Effector CD8-positive, alpha-beta T cell (primary cell): ENCODE results near the gene CBX8.
"Not testable (repeated sequence)": the region's sequence is repeated elsewhere in the genome, so short reads cannot be mapped to it uniquely, and the experiment has no call there.

Source experiments
- DNase-seq: peaks from one replicate; lab custom pipeline; 2025; lab: John Stamatoyannopoulos, UW

CBX8 gene

DNA sequence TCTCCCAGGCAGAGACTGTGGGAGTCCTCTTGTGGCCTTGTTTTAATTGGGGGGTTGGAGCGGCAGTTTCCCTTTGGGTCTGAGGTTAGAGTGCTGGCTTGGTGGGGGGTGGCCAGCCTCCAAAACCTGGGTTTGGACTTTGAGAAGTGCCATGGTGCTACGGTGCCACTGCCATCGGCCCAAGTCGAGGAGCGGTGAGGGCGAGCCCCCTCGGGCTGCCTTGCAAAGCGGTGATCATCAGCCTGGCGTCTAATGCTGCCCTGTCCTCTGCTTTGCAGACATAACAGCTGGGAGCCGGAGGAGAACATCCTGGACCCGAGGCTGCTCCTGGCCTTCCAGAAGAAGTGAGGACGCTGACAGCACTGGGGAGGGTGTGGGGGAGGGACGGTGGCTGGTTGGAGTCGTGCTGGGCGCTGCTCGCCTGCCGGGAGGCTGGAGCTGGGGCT, 17.8 kb downstream of the CBX8 start:
- DNase-seq, result no peak

DNA sequence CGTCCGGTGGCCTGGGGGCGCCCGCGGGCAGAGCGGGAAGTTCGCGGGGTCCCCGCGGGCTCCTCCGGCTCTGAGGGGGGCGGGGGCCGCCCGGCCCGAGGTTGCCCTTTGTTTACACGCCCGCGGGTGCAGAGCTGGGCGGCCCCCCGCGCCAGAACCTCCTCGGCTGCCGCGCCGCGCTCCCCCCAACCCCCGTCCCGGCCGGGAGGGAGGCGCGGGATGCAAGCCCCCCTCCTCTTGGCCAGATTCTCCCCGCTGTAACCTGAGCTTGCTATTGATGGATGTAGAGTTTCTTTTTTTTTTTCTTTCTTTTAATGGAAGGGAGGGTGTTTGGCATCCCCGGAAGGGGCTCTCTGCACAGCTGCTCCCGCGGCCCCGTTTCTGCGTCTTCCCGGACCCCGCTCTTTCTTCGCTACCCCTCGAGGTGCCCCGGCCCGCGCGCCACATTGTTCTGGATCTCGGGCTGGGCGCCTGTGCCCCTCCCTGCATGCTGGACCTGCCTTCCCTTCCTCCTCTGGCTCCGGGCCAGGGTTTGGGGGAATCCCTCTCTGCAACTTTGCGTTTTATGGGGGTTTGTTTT, 18.3 kb downstream of the CBX8 start:
- no peak for DNase-seq

DNA sequence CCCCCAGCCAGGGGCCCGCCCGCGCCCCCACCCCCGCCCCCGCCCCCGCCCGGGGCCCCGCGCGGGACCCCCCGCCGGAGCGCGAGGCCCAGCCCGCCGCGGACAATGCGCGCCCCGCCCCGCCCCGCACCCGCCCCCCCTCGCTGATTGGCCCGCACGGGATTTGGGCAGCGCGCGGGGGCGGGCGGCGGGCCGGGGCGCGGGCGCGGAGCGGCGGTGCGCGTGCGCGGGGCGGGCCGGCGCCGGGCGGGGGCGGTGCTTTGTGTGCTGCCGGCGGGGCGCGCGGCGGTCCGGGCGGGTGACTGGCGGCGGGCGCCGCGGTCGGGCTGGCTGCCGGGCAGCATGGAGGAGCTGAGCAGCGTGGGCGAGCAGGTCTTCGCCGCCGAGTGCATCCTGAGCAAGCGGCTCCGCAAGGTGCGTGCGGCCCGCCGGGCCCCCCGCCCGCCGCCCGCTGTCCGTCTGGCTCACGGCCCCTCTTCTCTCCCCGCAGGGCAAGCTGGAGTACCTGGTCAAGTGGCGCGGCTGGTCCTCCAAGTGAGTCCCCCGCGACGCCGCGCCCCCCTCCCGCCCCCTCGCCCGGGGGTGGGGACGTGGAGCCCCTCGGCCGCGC, 18.9 kb downstream of the CBX8 start, which contains the start of gene CBX2:
CBX2 (plus strand) TSS at position 255 of the 610 bp plus-strand sequence; CDS start at position 343, 88 bp downstream.
- DNase-seq, result peak; percentile 71

DNA sequence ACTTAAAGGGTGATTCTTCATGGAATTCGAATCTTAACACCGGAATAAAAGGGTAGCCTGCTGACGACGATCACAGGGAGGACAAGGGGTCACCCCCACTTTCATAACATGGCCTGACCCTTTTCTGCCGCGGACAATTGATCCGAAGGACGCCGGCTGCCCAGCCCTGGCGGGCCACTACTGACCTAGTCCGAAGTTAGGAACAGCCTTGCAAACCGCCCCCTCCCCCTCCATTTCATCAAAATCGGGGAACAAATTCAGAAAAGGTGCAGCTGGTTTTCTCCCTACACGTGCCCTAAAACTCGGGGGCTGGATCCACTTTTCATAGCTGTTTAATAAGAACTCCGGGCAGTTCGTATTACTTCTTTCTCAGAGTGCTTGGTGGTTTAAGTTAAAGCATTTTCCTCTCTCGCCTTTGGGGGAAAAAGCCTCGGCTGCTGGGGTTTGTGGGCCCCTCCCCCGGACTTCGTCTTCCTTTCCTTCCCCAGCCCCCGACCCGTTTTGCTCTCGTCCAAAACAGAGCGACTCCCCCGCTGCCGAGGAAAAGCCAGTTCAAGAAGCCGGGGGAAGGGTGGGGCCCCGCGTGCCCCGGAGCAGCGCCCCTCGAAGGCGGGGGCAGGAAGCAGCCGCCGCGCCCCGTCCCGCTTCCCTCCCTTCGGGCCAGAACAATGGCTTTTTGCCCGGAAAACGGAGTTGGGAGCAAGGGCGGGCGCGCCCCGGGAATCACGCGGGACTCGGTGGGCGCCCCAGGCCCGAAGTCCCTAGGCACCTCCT, 19.6 kb downstream of the CBX8 start:
- DNase-seq, result peak; percentile 39

DNA sequence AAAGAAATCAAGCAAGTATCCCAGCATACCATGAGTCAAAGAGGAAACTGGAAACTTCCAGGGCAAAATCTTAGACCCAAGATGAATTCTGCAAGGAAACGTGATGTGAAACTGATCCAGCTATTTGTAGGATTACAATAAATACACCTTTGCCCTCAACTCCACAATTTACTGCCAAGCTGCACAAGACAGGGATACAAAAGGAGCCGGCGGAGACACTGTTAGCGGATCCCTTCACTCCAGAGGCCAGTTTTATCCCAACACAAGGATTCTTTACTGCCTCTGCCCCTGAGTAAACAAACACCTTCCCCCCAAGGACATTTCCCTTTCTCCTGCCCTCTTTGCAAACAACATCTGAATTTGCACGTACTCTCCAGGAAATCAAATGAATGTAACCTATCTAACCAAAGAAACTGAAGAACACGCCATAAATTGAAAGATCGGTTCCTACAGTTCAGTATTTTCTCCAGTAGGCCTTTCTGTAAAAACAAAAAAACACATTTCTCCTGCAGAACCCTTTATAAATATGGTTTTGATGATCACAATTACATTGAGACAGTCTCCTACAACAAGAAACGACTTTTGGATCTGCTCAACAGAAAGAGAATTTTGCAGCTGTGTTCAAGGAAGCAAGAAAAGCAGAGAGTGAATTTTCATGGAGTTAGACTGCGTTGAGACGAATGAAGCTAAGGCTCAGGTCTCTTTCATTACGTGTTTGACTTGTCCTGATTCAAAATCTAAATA, 20.3 kb downstream of the CBX8 start:
- DNase-seq, result no peak

DNA sequence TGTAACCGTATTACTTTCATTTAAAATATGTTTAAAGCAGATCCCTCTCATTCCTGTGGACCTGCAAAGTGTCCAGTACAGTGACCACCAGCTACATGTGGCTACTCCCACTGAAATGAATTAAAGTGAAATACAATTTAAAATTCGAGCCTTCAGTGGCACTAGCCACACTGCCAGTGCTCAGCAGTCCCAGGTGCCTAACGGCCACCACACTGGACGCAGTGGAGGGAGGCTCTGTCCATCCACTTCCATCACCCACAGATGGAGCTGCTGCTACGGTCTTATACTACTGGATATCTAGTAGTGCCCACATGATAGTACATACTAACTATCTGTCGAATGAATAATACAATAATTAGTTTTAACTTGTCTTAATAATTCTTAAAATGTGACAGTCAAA, 21.2 kb downstream of the CBX8 start:
- DNase-seq, result no peak

DNA sequence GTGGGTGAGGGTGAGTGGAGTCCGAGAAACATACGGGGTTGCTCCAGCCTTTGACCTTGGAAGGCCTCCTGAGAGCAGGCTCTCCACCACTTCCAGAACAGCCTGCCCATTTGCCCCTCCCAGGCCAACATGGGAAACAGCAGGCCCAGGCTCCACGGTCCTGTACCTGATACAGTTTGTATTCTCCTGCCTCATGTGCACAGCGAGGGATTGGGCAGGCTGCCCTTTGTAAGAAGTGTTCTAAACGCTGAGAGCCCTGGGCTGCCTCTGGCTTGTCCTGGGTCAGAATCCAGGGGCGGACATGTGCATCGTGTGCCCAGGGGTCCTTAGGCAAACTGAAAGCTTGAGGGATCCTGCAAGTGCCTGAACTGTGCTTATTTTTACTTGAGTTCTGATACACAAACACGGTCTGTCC, 22.3 kb downstream of the CBX8 start:
- no peak for DNase-seq

DNA sequence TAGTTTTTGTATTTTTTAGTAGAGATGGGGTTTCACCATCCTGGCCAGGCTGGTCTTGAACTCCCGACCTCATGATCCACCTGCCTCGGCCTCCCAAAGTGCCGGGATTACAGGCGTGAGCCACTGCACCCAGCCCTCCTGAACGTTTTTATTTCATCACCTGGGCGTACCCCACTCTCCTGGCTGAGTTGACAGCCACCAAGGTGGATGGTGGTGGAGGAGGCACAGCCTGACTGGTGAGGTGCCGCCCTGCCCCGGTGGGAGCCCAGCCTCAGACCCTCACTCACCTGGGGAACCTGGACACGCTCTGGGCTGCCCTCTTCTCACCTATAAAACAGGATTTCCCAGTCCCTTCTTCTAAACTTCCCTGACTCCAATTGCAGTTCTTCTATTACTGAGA, 24.2 kb downstream of the CBX8 start:
- DNase-seq, result not testable (repeated sequence)

DNA sequence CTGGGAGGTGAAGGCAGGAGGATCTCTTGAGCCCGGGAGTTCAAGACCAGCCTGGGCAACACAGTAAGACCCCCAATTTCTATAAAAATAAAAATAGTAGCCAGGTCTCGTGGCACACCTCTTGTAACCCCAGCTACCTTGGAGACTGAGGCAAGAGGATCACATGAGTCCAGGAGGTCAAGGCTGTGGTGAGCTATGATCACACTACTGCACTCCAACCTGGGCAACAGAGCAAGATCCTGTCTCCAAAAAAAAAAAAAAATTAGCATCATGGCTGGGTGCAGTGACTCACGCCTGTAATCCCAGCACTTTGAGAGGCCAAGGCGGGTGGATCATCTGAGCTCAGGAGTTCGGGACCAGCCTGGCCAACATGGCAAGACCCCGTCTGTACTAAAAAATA, 25.6 kb downstream of the CBX8 start:
- DNase-seq, result no peak

DNA sequence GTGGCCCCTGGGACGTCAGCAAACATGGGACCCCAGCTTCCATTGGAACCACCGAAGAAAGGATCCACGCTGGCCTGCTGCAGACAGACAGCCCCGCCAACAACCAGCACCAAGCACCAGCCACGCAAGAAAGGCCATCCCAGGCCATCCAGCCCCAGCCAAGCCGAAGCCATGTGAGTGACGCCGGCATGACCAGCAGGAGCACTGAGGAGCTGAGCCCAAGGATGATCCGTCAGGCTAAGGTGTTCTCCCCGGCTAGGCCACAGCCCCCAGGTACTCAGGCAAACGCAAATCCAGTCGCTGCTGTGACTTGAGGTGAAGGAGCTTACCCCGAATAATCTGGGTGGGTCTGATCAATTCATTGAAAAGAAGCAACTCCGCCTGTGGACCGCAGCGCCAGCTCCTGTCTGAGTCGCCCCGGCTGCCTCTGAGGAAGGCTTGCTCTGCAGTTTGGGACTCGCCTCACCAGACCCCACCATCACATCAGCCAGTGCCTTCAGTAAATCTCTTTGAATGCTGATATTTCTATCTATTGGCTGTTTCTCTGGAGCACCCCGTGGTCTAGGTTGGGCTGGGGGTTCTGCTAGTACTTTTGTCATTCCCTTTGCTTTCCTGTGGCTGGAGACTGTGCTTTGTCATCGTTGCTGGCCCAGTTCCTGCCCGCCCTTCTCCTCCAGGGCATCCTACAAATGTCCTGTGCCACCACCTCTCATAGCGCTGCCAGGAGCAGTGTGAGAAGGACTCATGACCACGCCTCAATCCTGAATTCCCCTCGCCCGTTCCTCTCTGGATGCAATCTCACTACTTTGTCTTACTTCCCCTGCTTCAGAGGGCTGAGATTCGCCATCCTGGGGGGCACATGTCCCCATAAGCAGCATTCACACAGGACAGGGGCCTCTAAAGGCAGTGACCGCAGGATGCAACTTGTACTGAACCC, 27.0 kb downstream of the CBX8 start:
- no peak for DNase-seq

DNA sequence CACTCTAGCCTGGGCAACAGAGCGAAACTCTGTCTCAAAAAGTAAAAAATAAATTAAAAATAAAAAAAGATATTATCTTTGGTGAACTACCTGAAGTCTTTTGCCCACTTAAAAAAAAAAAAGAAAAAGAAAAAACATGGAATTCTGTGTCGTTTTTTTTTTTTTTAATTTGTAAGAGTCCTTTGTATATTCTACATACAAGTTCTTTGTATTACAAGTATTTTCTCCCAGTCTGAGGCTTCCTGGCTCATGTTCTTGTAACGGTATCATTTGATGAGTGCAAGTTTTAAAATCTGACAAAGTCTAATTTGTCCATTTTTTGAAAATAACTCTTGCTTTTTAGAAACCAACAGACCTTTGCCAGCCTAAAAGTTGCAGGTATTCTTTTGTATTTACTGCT, 31.2 kb downstream of the CBX8 start:
- DNase-seq, result no peak

DNA sequence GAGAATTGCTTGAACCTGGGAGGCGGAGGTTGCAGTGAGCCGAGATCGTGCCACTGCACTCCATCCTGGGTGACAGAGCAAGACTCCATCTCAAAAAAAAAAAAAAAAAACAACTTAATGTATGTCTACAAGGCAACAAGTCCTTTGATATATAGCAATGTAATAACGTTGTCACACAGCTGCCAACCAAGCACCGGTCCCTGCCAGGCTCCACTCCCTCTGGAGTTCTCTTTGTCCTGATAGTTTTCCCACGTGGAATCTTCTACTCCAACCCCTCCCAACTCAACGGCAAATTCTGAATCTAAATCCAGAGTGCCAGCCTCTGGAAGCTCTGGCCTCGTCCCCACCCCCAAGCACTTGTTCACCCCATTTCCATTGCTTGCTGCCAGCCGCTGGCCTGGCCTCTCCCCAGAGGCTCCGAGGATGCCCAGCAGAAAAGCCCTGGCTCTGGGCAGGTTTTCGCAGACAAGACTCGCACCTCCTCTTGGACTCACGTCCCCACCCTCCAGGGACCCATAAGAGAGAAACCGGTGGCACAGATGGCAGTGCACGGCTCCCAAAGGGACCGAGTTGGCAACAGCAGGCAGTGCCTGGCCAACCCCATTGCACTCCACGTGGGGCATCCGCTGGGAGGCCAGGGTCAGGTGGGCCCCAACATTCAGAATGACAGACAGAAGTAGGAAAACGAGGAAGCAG, 34.8 kb downstream of the CBX8 start:
- DNase-seq, result no peak

DNA sequence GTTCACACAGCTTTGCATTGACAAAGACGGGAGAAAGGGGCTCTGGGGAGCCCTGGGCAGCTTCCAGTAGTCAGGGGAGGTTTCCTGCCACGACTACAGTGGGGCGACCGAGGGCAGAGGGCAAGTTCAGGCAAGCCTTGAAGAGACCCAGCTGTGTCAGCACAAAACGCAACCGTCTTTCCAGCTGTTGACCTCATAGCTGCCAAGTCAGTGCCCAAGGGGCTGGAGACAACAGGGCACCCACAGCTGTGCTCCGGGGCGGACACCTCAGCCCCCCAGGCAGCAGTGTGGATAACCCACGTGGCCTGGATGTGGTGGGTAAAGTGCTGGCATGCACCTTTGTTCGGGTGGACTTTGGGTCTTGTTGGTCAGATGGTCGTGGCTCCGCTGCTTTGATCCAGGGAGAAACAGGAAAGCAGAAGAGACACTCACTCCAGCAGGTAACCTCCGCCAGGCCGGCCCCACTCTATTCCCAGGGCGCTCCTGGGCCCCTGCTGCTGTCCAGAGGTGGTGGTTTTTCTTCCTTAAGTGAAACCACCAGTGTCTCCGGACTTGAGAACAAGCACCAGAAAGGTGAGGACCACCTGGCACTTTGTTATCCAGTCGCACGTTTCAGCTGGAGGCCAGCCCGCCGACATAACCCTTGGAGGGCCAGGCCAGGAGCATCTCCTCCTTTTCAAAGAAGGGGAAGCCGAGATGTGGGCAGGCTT, 36.5 kb downstream of the CBX8 start:
- no peak for DNase-seq

DNA sequence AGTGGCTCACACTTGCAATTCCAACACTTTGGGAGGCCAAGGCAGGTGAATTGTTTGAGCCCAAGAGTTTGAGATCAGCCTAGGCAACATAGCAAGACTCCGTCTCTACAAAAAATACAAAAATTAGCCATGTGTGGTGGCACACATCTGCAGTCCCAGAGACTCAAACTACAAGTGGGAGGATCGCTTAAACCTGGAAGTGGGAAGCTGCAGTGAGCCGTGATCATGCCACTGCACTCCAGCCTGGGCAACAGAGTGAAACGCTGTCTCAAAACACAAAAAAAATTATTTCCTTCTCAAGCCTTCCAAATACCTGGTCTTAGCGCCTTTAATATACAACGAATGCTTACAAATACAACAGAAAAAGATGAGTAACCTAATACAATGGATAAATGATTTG, 38.6 kb downstream of the CBX8 start:
- DNase-seq, result no peak

DNA sequence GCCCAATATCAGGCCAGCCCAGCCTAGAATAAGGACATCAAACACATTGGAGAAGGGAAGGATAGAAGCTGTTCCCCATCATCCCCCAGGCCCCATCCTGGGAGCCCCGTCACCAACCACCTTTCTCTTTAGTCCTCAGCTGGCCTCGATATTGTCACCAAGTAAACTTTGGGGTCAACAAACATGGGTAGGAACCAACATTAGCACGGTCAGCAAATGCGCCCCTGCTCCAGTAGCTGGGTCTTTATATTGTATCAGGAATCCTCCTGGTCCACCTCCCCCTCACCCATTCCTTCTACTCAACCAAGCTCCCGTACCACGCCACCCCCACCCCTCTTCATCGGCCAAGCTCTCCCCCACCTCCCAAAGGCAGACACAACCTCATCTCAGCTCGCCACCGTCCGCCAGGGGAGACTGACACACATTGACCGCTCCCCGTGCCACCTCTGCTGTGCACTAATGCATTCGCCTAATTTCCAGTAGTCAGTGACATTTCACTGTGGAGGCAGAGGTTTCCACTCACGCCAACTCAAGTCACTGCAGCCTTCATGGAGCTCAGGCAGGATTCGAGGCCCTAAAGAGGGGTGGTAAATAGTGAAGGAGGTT, 39.6 kb downstream of the CBX8 start:
- DNase-seq, result no peak

DNA sequence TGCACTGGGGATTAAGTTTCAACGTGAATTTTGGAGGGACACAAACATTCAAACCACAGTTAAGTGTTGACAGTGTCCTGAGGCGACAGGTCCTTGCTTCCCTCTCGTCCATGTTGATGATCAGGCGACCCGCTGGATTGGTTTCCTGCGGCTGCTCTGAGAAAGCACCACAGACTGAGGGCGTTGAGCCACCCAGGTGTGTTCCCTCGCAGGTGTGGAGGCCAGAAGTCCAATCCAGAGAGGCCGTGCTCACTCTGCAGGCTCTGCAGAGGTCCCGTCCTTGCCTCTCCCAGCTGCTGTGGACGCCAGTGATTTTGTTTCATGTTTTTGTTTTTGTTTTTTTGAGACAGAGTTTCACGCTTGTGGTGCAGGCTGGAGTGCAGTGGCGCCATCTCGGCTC, 41.3 kb downstream of the CBX8 start:
- no peak for DNase-seq

DNA sequence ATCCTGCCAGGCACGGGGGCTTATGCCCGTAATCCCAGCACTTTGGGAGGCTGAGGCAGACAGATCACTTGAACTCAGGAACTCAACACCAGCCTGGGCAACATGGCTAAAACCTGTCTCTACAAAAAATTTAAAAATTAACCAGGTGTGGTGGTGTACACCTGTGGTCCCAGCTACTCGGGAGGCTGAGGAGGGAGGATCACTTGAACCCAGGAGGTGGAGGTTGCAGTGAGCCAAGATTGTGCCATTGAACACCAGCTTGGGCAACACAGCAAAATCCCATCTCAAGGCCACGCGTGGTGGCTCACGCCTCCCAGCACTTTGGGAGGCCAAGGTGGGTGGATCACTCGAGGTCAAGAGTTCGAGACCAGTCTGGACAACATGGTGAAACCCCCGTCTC, 42.0 kb downstream of the CBX8 start:
- DNase-seq, result not testable (repeated sequence)

DNA sequence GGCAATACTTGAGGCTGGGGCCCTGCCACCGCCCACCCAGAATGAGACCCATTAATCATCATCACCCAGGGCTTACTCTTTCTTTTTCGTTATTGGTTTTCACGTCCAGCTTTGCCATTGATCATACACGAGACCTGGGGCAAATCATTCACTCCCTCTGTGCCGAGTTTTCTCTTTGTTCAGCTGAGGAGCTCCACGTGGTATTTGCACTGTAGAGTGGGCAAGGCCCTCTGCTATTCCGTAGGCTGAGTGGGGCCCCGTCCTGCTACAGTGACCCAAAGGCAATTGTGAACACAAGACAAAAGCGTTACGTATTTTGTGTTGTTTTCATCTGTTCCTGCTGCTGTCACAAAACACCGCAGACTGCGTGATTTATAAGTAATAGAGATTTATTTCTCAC, 42.5 kb downstream of the CBX8 start:
- DNase-seq, result no peak

DNA sequence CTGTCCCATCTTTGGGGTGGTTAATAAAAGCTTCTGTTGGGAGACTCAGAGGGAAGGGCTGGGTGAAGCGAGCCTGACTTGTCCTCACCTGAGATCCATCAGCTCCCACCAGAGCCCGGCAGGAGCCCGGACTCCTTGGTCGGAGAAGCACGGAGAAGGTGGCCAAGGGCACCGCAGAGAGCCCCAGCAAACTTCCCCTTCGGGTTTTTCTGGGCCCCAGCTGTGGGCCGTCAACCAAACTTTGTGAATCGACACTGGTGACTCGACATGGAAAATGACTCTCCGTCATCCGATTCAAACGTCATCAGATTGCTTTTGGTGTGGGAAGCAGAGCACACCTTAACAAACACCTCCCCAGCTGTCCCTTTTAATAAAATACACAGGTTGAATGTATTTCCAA, 44.7 kb downstream of the CBX8 start:
- DNase-seq, result no peak
